HCT116 (cell line): Measurements from ENCODE around the gene ATAT1. TPM values are rescaled to one million over a fixed set of nuclear protein-coding genes. Genes with fewer than 3 reads are reported as not detected.

Source experiments
- ATAC-seq: fragments of 200-7000 bp; cut with Tn5 transposase; 2 replicates; pipeline ENCODE4 v1.9.1; 2020; ENCODE audit warnings: mild to moderate bottlenecking, moderate library complexity
- BruUV-seq: library from RNA; stranded (reverse); fragments of 400-500 nt; replicated peaks from 2 replicates; lab custom pipeline; 2021; lab: Mats Ljungman, UMichigan
- CTCF ChIA-PET: fragments of 300-600 bp; sonication (Branson Sonifier 250); formaldehyde crosslinking; loops from one replicate; lab custom pipeline; 2021; ENCODE audit warnings: antibody characterized with exemption; lab: Charles Lee
- POLR2A ChIA-PET: fragments of 300-600, 350-600 bp; sonication (Branson Sonifier 250); formaldehyde crosslinking; loops from one replicate; lab custom pipeline; 2021; ENCODE audit warnings: antibody characterized with exemption; lab: Charles Lee
- RAD21 ChIA-PET, 2 experiments: fragments of 300-600 bp; sonication (Branson Sonifier 250); formaldehyde crosslinking; loops; one replicate each; lab custom pipeline; 2023; ENCODE audit warnings: low total read pairs in 2 of 2; ENCODE audit not compliant: uncharacterized antibody in 2 of 2, unreplicated experiment in 2 of 2, low non-redundant PET in 1 of 2; lab: Charles Lee
- DNase-seq: peaks from one replicate; pipeline ENCODE4 v3.0.0-alpha.2; 2010; ENCODE audit warnings: low read depth, low spot score
- H2AFZ ChIP-seq: fragments of 200-600 bp; shearing (Covaris generic), sonication (generic); 2 replicates; pipeline ENCODE4 v1.6.1; 2017; ENCODE audit warnings: low read depth, mixed run types, mixed read lengths, antibody characterized with exemption, low read length; ENCODE audit not compliant: poor library complexity, severe bottlenecking
- H3K27ac ChIP-seq: 2 replicates; pipeline ENCODE4 v1.5.1; 2012; ENCODE audit warnings: low read depth, low read length
- H3K27me3 ChIP-seq: fragments of 200-600 bp; sonication (generic); 2 replicates; pipeline ENCODE4 v1.6.1; 2016; ENCODE audit warnings: mixed run types, low read length, mixed read lengths; ENCODE audit not compliant: insufficient read depth
- H3K36me3 ChIP-seq, 2 experiments: fragments of 200-500 bp in 1 of 2; fragments of 200-600 bp in 1 of 2; sonication (Bioruptor generic) in 1 of 2; sonication (generic) in 1 of 2; 2 replicates each; pipeline versions ENCODE4 v1.5.1 to v1.6.1; 2014 to 2016; ENCODE audit warnings: low read length in 2 of 2, inconsistent platforms in 1 of 2, mixed read lengths in 1 of 2, mixed run types in 1 of 2; ENCODE audit not compliant: insufficient read depth in 2 of 2, control insufficient read depth in 1 of 2
- H3K4me1 ChIP-seq, 2 experiments: fragments of 200-600 bp in 1 of 2; sonication (generic) in 1 of 2; 2 replicates each; pipeline versions ENCODE4 v1.5.1 to v1.6.1; 2012 to 2017; ENCODE audit warnings: low read length in 2 of 2, inconsistent platforms in 1 of 2, mild to moderate bottlenecking in 1 of 2, mixed read lengths in 1 of 2, mixed run types in 1 of 2, moderate library complexity in 1 of 2; ENCODE audit not compliant: insufficient read depth in 2 of 2, control insufficient read depth in 1 of 2
- H3K4me2 ChIP-seq: fragments of 200-600 bp; sonication (generic); 2 replicates; pipeline ENCODE4 v1.6.1; 2017; ENCODE audit warnings: mixed run types, low read length, mixed read lengths
- H3K4me3 ChIP-seq, 2 experiments: fragments of 200-600 bp in 1 of 2; sonication (generic) in 1 of 2; replicated peaks in 1 of 2; 2 replicates each; pipeline ENCODE4 v1.5.1; 2011 to 2016; ENCODE audit warnings: low read length in 2 of 2, control low read depth in 1 of 2, low read depth in 1 of 2, mild to moderate bottlenecking in 1 of 2, mixed read lengths in 1 of 2, mixed run types in 1 of 2
- H3K79me2 ChIP-seq: fragments of 200-600 bp; sonication (generic); 2 replicates; pipeline ENCODE4 v1.6.1; 2017; ENCODE audit warnings: mild to moderate bottlenecking, mixed run types, low read length, moderate library complexity, mixed read lengths; ENCODE audit not compliant: insufficient read depth
- H3K9ac ChIP-seq: fragments of 200-600 bp; sonication (generic); 2 replicates; pipeline ENCODE4 v1.6.1; 2016; ENCODE audit warnings: low read length, mixed read lengths
- H3K9me2 ChIP-seq: fragments of 200-600 bp; sonication (generic), shearing (Covaris generic); 2 replicates; pipeline ENCODE4 v1.6.1; 2017; ENCODE audit warnings: mixed run types, mild to moderate bottlenecking, moderate library complexity; ENCODE audit not compliant: insufficient read depth
- H3K9me3 ChIP-seq, 2 experiments: fragments of 200-500 bp in 1 of 2; fragments of 200-600 bp in 1 of 2; sonication (Bioruptor generic) in 1 of 2; sonication (generic) in 1 of 2; 2 replicates each; pipeline ENCODE4 v1.6.1; 2014 to 2017; ENCODE audit warnings: low read length in 2 of 2, mixed read lengths in 2 of 2, inconsistent platforms in 1 of 2, low read depth in 1 of 2, mild to moderate bottlenecking in 1 of 2, mixed run types in 1 of 2, moderate library complexity in 1 of 2; ENCODE audit not compliant: control insufficient read depth in 1 of 2, insufficient read depth in 1 of 2
- H4K20me1 ChIP-seq: fragments of 200-600 bp; sonication (generic), shearing (Covaris generic); 2 replicates; pipeline ENCODE4 v1.6.1; 2017; ENCODE audit warnings: mixed run types, mild to moderate bottlenecking, moderate library complexity; ENCODE audit not compliant: insufficient read depth
- CBX3 ChIP-seq: IDR thresholded peaks from 2 replicates; pipeline ENCODE4 v1.6.1; 2012; ENCODE audit warnings: low read depth
- CEBPB ChIP-seq: IDR thresholded peaks from 2 replicates; pipeline ENCODE4 v1.6.1; 2012; ENCODE audit warnings: low read depth
- EGR1 ChIP-seq: IDR thresholded peaks from 2 replicates; pipeline ENCODE4 v1.6.1; 2012; ENCODE audit warnings: low read depth
- EZH2 ChIP-seq: fragments of 200-600 bp; sonication (generic); IDR thresholded peaks from 2 replicates; pipeline ENCODE4 v1.6.1; 2017; ENCODE audit warnings: antibody characterized with exemption, mixed run types
- JUND ChIP-seq: IDR thresholded peaks from 2 replicates; pipeline ENCODE4 v1.6.1; 2012
- POLR2AphosphoS5 ChIP-seq: IDR thresholded peaks from 2 replicates; pipeline ENCODE4 v1.6.1; 2011; ENCODE audit warnings: mild to moderate bottlenecking, low read depth, low read length, moderate library complexity
- SIN3A ChIP-seq: IDR thresholded peaks from 2 replicates; pipeline ENCODE4 v1.6.1; 2012; ENCODE audit warnings: low read depth
- SP1 ChIP-seq: IDR thresholded peaks from 2 replicates; pipeline ENCODE4 v1.6.1; 2012; ENCODE audit warnings: low read depth
- SRF ChIP-seq: IDR thresholded peaks from 2 replicates; pipeline ENCODE4 v1.6.1; 2012; ENCODE audit warnings: low read depth
- TCF7L2 ChIP-seq: IDR thresholded peaks from 2 replicates; pipeline ENCODE4 v1.7.0; 2011; ENCODE audit warnings: borderline replicate concordance, inconsistent platforms; ENCODE audit not compliant: insufficient read depth, insufficient read length; ENCODE audit errors: extremely low read depth
- YY1 ChIP-seq: IDR thresholded peaks from 2 replicates; pipeline ENCODE4 v1.6.1; 2011; ENCODE audit warnings: low read length, low read depth, moderate library complexity, mild to moderate bottlenecking; ENCODE audit not compliant: insufficient replicate concordance; ENCODE audit errors: extremely low read depth
- ZNF274 ChIP-seq: fragments of 200-500 bp; sonication (Bioruptor generic); IDR thresholded peaks from 2 replicates; pipeline ENCODE4 v1.6.1; 2014; ENCODE audit warnings: mild to moderate bottlenecking, low read depth, low read length, inconsistent platforms
- intact Hi-C: fragments of 100-400 bp; cut with micrococcal nuclease; formaldehyde crosslinking; loops from 2 replicates; pipeline ENCODE4 v1.10.0; 2022
- total RNA-seq: library from RNA; stranded (reverse); gene quantifications from one replicate; pipeline ENCODE4 v1.2.1, GENCODE V29; 2021; ENCODE audit not compliant: unreplicated experiment
- TF ChIP-seq, protein P1 (sequence below), 3 experiments: fragments of 200-600 bp in 1 of 3; sonication (generic) in 1 of 3; IDR thresholded peaks in 2 of 3; conservative IDR thresholded peaks in 1 of 3; 2 replicates each; pipeline ENCODE4 v1.5.1; 2012 to 2017; ENCODE audit warnings: low read depth in 2 of 3, low read length in 2 of 3, antibody characterized with exemption in 1 of 3, borderline replicate concordance in 1 of 3, control low read depth in 1 of 3, mild to moderate bottlenecking in 1 of 3, mixed read lengths in 1 of 3, mixed run types in 1 of 3, moderate library complexity in 1 of 3; ENCODE audit not compliant: insufficient read depth in 1 of 3
- TF ChIP-seq, protein P2 (sequence below): IDR thresholded peaks from 2 replicates; pipeline ENCODE4 v1.6.1; 2012

The ATAT1 gene
- total RNA-seq, 1 experiment from 2014 or later, result 19.8 TPM

DNA sequence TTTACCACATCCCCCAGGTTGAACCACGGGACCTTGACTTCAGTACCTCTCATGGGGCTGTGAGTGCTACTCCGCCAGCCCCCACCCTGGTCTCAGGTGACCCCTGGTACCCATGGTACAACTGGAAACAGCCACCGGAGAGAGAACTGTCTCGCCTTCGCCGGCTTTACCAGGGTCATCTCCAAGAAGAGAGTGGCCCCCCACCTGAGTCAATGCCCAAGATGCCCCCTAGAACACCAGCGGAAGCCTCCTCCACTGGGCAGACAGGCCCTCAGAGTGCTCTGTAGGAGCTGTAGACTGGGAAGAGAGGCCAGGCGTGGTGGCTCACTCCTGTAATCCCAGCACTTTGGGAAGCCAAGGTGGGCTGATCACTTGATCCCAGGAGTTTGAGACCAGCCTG lies 1.2 kb upstream of the ATAT1 start:
- no TSS peak for BruUV-seq
- intact Hi-C loops, result no loop called here
- ChIA-PET RAD21 (no interaction called here), POLR2A (interaction anchor here (1.2 to 2.0 kb wide), 2 partner anchors 8 to 10 kb away, joined by 4 to 10 read pairs; partner anchors contain the start of genes MRPS18B and PPP1R10), CTCF (no interaction called here)
- Histone ChIP-seq H3K4me3 (no peak overlapping the region), H3K9me2 (no peaks in the 10 kb centered on the region), H3K4me2 (no peak overlapping the region), H3K9me3 (no peaks in the 10 kb centered on the region), H4K20me1 (no peaks in the 10 kb centered on the region), H3K36me3 (peaks cover 42 to 44% of the 10 kb centered on the region in 2 experiments), H2AFZ (no peak overlapping the region), H3K4me1 (peaks cover 2 to 15% of the 10 kb centered on the region in 2 experiments; a peak in 3 of 4 replicates), H3K27ac (no peak overlapping the region), H3K9ac (no peak overlapping the region), H3K27me3 (no peaks in the 10 kb centered on the region), H3K79me2 (peaks cover 24% of the 10 kb centered on the region; the same call in 1 of the 2 replicates)
- TF ChIP-seq SIN3A, result no peak
- TF ChIP-seq, protein P1, sequence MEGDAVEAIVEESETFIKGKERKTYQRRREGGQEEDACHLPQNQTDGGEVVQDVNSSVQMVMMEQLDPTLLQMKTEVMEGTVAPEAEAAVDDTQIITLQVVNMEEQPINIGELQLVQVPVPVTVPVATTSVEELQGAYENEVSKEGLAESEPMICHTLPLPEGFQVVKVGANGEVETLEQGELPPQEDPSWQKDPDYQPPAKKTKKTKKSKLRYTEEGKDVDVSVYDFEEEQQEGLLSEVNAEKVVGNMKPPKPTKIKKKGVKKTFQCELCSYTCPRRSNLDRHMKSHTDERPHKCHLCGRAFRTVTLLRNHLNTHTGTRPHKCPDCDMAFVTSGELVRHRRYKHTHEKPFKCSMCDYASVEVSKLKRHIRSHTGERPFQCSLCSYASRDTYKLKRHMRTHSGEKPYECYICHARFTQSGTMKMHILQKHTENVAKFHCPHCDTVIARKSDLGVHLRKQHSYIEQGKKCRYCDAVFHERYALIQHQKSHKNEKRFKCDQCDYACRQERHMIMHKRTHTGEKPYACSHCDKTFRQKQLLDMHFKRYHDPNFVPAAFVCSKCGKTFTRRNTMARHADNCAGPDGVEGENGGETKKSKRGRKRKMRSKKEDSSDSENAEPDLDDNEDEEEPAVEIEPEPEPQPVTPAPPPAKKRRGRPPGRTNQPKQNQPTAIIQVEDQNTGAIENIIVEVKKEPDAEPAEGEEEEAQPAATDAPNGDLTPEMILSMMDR (IDR thresholded peaks at IDR 0.05 in 2 of 3, conservative IDR thresholded peaks at IDR 0.05 in 1 of 3; ENCODE audit: borderline replicate concordance in 1 of 3, insufficient read depth in 1 of 3, low read depth in 2 of 3, low read length in 2 of 3), result no peak
- TF ChIP-seq CBX3, result no peak
- TF ChIP-seq, protein P2, sequence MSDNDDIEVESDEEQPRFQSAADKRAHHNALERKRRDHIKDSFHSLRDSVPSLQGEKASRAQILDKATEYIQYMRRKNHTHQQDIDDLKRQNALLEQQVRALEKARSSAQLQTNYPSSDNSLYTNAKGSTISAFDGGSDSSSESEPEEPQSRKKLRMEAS, result no peak
- no peak for TF ChIP-seq TCF7L2
- no peak for TF ChIP-seq JUND
- TF ChIP-seq POLR2AphosphoS5, result no peak
- DNase-seq (no peak), ATAC-seq (no peak)

DNA sequence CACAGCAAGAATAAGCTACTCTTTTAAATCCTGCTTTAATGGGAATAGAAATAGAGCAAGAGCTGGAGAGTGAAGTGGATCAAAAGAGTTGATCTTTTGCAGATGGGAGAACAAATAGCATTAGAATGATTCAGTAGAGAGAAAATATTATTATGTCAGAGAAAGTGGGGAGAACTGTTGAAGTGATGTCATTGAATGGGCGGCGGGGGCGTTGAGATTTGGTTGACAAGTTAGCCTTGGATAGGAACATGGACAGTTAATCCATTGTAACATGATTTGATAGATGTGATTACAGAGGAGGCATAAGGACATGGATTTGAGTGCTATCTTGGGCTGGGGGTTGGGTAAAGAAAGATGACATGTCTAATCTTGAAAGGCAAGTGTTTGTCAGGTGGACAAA lies 9.2 kb downstream of the ATAT1 start:
- Histone ChIP-seq H3K4me3 (no peak overlapping the region), H3K4me1 (peaks cover 0 to 2% of the 10 kb centered on the region in 2 experiments; a peak in 1 of 4 replicates), H2AFZ (no peak overlapping the region), H3K9me3 (no peaks in the 10 kb centered on the region), H3K9ac (no peak overlapping the region), H3K79me2 (no peaks in the 10 kb centered on the region), H4K20me1 (no peaks in the 10 kb centered on the region), H3K9me2 (no peaks in the 10 kb centered on the region), H3K27me3 (no peaks in the 10 kb centered on the region), H3K27ac (no peak overlapping the region), H3K4me2 (no peak overlapping the region), H3K36me3 (peaks cover 5 to 18% of the 10 kb centered on the region in 2 experiments; a peak in 3 of 4 replicates)
- CTCF ChIA-PET, result no interaction called here
- intact Hi-C loops, result no loop called here
- RAD21 ChIA-PET, result no interaction called here
- BruUV-seq, result no TSS peak
- DNase-seq (no peak), ATAC-seq (no peak)
- POLR2A ChIA-PET, result no interaction called here
- no peak for TF ChIP-seq YY1
- TF ChIP-seq ZNF274, result no peak
- TF ChIP-seq POLR2AphosphoS5, result no peak
- TF ChIP-seq SP1, result no peak
- no peak for TF ChIP-seq CEBPB
- no peak for TF ChIP-seq CBX3
- no peak for TF ChIP-seq SRF
- TF ChIP-seq EZH2, result no peak
- TF ChIP-seq, protein P1 (IDR thresholded peaks at IDR 0.05 in 2 of 3, conservative IDR thresholded peaks at IDR 0.05 in 1 of 3; ENCODE audit: borderline replicate concordance in 1 of 3, insufficient read depth in 1 of 3, low read depth in 2 of 3, low read length in 2 of 3), result no peak
- no peak for TF ChIP-seq EGR1
